GM12878 (cell line): ENCODE results near the gene ELAVL2.

ENCODE experiments used
- ATF2 ChIP-seq: IDR thresholded peaks from 2 replicates; pipeline ENCODE4 v1.6.1; 2012; ENCODE audit warnings: low read length, inconsistent platforms
- ATF3 ChIP-seq: IDR thresholded peaks from 2 replicates; pipeline ENCODE4 v1.6.1; 2011; ENCODE audit warnings: low read depth, mild to moderate bottlenecking, low read length, moderate library complexity, borderline replicate concordance; ENCODE audit errors: extremely low read depth
- CREB1 ChIP-seq: IDR thresholded peaks from 2 replicates; pipeline ENCODE4 v1.6.1; 2012; ENCODE audit warnings: low read depth, mild to moderate bottlenecking, inconsistent platforms
- EP300 ChIP-seq, 2 experiments: fragments of 150-350 bp in 1 of 2; IDR thresholded peaks; 2 replicates each; pipeline ENCODE4 v1.6.1; 2011 to 2012; ENCODE audit warnings: low read depth in 2 of 2, low read length in 2 of 2, borderline replicate concordance in 1 of 2, improper control_type of control experiment in 1 of 2, inconsistent platforms in 1 of 2; ENCODE audit not compliant: control insufficient read depth in 1 of 2
- EZH2 ChIP-seq: IDR thresholded peaks from 2 replicates; pipeline ENCODE4 v1.6.1; 2012; ENCODE audit warnings: low read depth, mild to moderate bottlenecking, control low read depth, inconsistent platforms, low read length, borderline replicate concordance; ENCODE audit not compliant: control insufficient read depth
- GABPA ChIP-seq: IDR thresholded peaks from 2 replicates; pipeline ENCODE4 v1.6.1; 2014; ENCODE audit warnings: antibody characterized with exemption, low read depth, mild to moderate bottlenecking, inconsistent platforms
- HCFC1 ChIP-seq: fragments of 150-350 bp; IDR thresholded peaks from 2 replicates; pipeline ENCODE4 v1.6.1; 2014; ENCODE audit warnings: low read length
- JUND ChIP-seq: IDR thresholded peaks from 2 replicates; pipeline ENCODE4 v1.6.1; 2012; ENCODE audit warnings: low read depth, mild to moderate bottlenecking, low read length, improper control_type of control experiment, moderate library complexity
- POLR2A ChIP-seq: IDR thresholded peaks from 2 replicates; pipeline ENCODE4 v1.6.1; 2011; ENCODE audit warnings: low read depth, mild to moderate bottlenecking, low read length
- POU2F2 ChIP-seq: IDR thresholded peaks from 3 replicates; pipeline ENCODE4 v1.6.1; 2011; ENCODE audit warnings: low read depth, mild to moderate bottlenecking, low read length, borderline replicate concordance
- RBBP5 ChIP-seq: fragments of 200-600 bp; sonication (generic); conservative IDR thresholded peaks from 2 replicates; pipeline ENCODE4 v1.6.1; 2016
- STAT3 ChIP-seq: IDR thresholded peaks from 2 replicates; pipeline ENCODE4 v1.6.1; 2011; ENCODE audit warnings: low read depth, low read length, improper control_type of control experiment
- USF1 ChIP-seq: IDR thresholded peaks from 2 replicates; pipeline ENCODE4 v1.6.1; 2011; ENCODE audit warnings: borderline replicate concordance, low read depth, mild to moderate bottlenecking, moderate library complexity, mixed read lengths, low read length; ENCODE audit not compliant: insufficient read depth; ENCODE audit errors: extremely low read length
- TF ChIP-seq, protein P1 (sequence below), 3 experiments: IDR thresholded peaks in 2 of 3; conservative IDR thresholded peaks in 1 of 3; 2 replicates each; pipeline ENCODE4 v1.5.1; 2011; ENCODE audit warnings: low read depth in 3 of 3, low read length in 3 of 3, mild to moderate bottlenecking in 3 of 3, control low read depth in 2 of 3, moderate library complexity in 2 of 3, inconsistent platforms in 1 of 3, mixed read lengths in 1 of 3; ENCODE audit not compliant: control insufficient read depth in 2 of 3, insufficient read depth in 1 of 3; ENCODE audit errors: extremely low read depth in 1 of 3

- TF ChIP-seq STAT3 (no peak), EZH2 (no peak), HCFC1 (no peak), ATF2 (no peak), GABPA (no peak), EP300 (IDR thresholded peaks at IDR 0.05; ENCODE audit: borderline replicate concordance in 1 of 2, control insufficient read depth in 1 of 2, low read depth in 2 of 2, low read length in 2 of 2) (no peak), JUND (no peak), POLR2A (no peak), ATF3 (no peak), POU2F2 (no peak), RBBP5 (no peak), CREB1 (no peak), USF1 (no peak)
- TF ChIP-seq, protein P1, sequence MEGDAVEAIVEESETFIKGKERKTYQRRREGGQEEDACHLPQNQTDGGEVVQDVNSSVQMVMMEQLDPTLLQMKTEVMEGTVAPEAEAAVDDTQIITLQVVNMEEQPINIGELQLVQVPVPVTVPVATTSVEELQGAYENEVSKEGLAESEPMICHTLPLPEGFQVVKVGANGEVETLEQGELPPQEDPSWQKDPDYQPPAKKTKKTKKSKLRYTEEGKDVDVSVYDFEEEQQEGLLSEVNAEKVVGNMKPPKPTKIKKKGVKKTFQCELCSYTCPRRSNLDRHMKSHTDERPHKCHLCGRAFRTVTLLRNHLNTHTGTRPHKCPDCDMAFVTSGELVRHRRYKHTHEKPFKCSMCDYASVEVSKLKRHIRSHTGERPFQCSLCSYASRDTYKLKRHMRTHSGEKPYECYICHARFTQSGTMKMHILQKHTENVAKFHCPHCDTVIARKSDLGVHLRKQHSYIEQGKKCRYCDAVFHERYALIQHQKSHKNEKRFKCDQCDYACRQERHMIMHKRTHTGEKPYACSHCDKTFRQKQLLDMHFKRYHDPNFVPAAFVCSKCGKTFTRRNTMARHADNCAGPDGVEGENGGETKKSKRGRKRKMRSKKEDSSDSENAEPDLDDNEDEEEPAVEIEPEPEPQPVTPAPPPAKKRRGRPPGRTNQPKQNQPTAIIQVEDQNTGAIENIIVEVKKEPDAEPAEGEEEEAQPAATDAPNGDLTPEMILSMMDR (IDR thresholded peaks at IDR 0.05 in 2 of 3, conservative IDR thresholded peaks at IDR 0.05 in 1 of 3; ENCODE audit: control insufficient read depth in 2 of 3, extremely low read depth in 1 of 3, insufficient read depth in 1 of 3, low read depth in 3 of 3, low read length in 3 of 3) = no peak
Measured at GRCh38 chr9:23698161-23698560, 127.9 kb downstream of the ELAVL2 start.
